GM19025 (cell line): ENCODE results near the gene SIRT5.

Experiments
- ATAC-seq: cut with Tn5 transposase; IDR thresholded peaks from one replicate; pipeline ENCODE4 v1.9.1; 2021; ENCODE audit warnings: mild to moderate bottlenecking, low read depth, moderate library complexity; ENCODE audit not compliant: unreplicated experiment

SIRT5 gene

GRCh38 chr6:13629459-13630116, 55.2 kb downstream of the SIRT5 start:
- ATAC-seq = no peak

GRCh38 chr6:13630499-13630898, 56.1 kb downstream of the SIRT5 start:
- ATAC-seq = no peak

GRCh38 chr6:13633343-13633742, 58.9 kb downstream of the SIRT5 start:
- no peak for ATAC-seq

- no peak for ATAC-seq
Measured at GRCh38 chr6:13635948-13636658, 61.7 kb downstream of the SIRT5 start.

GRCh38 chr6:13638014-13638413, 63.6 kb downstream of the SIRT5 start:
- ATAC-seq = no peak

- no peak for ATAC-seq
Measured at GRCh38 chr6:13638626-13639025, 64.2 kb downstream of the SIRT5 start.

- no peak for ATAC-seq
Measured at GRCh38 chr6:13641315-13641714, 66.9 kb downstream of the SIRT5 start.

GRCh38 chr6:13643125-13643524, 68.7 kb downstream of the SIRT5 start:
- ATAC-seq = no peak

GRCh38 chr6:13648850-13649249, 74.4 kb downstream of the SIRT5 start:
- ATAC-seq = no peak

- no peak for ATAC-seq
Measured at GRCh38 chr6:13649393-13649792, 75.0 kb downstream of the SIRT5 start.

GRCh38 chr6:13653296-13653695, 78.9 kb downstream of the SIRT5 start:
- ATAC-seq = no peak

- no peak for ATAC-seq
Measured at GRCh38 chr6:13654496-13654895, 80.1 kb downstream of the SIRT5 start.

- ATAC-seq = no peak
Measured at GRCh38 chr6:13655700-13656099, 81.3 kb downstream of the SIRT5 start.

- ATAC-seq = no peak
Measured at GRCh38 chr6:13660273-13660672, 85.9 kb downstream of the SIRT5 start.

GRCh38 chr6:13660893-13661292, 86.5 kb downstream of the SIRT5 start:
- ATAC-seq = no peak

- ATAC-seq = no peak
Measured at GRCh38 chr6:13661647-13662046, 87.2 kb downstream of the SIRT5 start.

GRCh38 chr6:13662651-13663334, 88.4 kb downstream of the SIRT5 start:
- ATAC-seq = no peak

- no peak for ATAC-seq
Measured at GRCh38 chr6:13663986-13664385, 89.6 kb downstream of the SIRT5 start.
